Heart left ventricle (tissue), 13 donors: ENCODE data around the gene CATSPERD.

Experiments
- POLR2A ChIP-seq, 2 donors: fragments of 450-650 bp; IDR thresholded peaks; one replicate each; pipeline ENCODE4 v1.6.1; 2017; ENCODE audit warnings: antibody characterized with exemption in 2 of 2, mild to moderate bottlenecking in 2 of 2, moderate library complexity in 2 of 2
- TF ChIP-seq, protein P1 (sequence below), 12 donors: fragments of 200-600 bp; sonication (generic) in 4 of 12; IDR thresholded peaks; one replicate each; pipeline versions ENCODE4 v1.5.0 to v1.8.0; 2018 to 2022; ENCODE audit warnings: antibody characterized with exemption in 12 of 12, mild to moderate bottlenecking in 5 of 12
- donor health status: ischemic (EF 13 %, LVEDD 7.1; RV severe dilation, severe dysfunction).
- donor health status: DM: no; HTN: yes; CAD: no.
- donor health status: DM: no; HTN: no; CAD: no.
- donor health status: ischemic (EF 25% LVEDD 6.9; RV normal size, moderate dysfunction).
- donor health status: ischemic (EF 25% LVEDD 5.7; RV mildly dilated, moderate dysfunction).
- donor health status: ischemic (EF 35%, LVEDD 5.7; RV mildly dilated, moderate dysfunction).
- donor health status: nonischemic (EF 11% LVEDD 7.7; RV severe dilation, severe dysfunction).
- donor health status: DM: yes; HTN: yes; CAD: no.
- donor health status: PGD.
- donor health status: ischemic (EF 29% LVEDD 5.4; RV normal size, mild dysfunction).
- donor health status: nonischemic (EF 23%, LVEDD 6.1; RV moderate dilation, normal function).

DNA sequence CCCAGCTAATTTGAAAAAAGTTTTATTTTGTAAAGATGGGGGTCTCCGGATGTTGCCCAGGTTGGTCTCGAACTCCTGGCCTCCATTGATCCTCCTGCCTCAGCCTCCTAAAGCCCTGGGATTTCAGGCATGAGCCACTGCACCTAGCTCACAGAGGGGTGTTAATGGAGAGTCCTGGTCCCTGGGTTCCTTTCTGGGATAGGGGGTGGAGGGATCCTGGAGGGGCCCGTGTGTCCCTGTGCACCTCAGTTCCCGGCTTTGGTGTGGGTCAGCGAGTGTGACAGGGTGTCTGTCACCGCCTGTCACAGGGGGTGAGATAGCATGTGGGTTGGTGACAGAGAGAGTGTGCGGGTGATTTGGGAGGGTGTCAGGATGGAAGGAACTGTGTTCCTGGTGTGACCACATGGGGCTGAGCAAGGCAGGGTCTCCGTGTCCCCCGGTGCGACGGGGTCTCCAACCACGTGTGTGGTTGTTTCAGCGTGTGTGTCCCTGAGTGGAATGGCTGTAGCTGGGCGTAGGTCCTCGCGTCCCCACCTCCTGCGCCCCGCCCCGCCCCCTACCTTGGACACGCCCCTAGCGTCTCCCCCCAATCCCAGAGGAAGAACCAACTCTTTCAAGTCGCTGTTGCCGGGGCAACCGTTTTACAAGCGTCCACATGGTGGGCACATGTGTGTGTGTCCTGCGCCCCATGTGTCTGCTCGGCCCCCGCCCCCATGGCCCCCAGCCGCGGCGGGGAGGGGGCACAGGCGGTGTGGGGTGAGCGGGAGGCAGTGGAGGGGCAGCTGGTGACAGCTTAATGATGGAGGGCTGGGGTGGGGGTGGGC, 81.6 kb downstream of the CATSPERD start:
- TF ChIP-seq, protein P1, sequence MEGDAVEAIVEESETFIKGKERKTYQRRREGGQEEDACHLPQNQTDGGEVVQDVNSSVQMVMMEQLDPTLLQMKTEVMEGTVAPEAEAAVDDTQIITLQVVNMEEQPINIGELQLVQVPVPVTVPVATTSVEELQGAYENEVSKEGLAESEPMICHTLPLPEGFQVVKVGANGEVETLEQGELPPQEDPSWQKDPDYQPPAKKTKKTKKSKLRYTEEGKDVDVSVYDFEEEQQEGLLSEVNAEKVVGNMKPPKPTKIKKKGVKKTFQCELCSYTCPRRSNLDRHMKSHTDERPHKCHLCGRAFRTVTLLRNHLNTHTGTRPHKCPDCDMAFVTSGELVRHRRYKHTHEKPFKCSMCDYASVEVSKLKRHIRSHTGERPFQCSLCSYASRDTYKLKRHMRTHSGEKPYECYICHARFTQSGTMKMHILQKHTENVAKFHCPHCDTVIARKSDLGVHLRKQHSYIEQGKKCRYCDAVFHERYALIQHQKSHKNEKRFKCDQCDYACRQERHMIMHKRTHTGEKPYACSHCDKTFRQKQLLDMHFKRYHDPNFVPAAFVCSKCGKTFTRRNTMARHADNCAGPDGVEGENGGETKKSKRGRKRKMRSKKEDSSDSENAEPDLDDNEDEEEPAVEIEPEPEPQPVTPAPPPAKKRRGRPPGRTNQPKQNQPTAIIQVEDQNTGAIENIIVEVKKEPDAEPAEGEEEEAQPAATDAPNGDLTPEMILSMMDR (IDR thresholded peaks at IDR 0.05) = no peak
- no peak for TF ChIP-seq POLR2A (IDR thresholded peaks at IDR 0.05)
